Omental fat pad (tissue), 4 donors: ENCODE measurements around the gene STYXL2. TPM values are rescaled to one million over a fixed set of nuclear protein-coding genes. Genes with fewer than 3 reads are reported as not detected.

Source experiments
- ATAC-seq: fragments of 150-250 bp; one replicate; pipeline ENCODE4 v1.9.1; 2016; ENCODE audit warnings: mild to moderate bottlenecking, moderate library complexity; ENCODE audit not compliant: low FRiP score
- DNase-seq: peaks from one replicate; pipeline ENCODE4 v3.0.0-alpha.2; 2019; ENCODE audit warnings: low spot score
- total RNA-seq, 4 donors: library from RNA; depleted of rRNA; stranded (reverse); fragments of >200 nt; gene quantifications; one replicate each; pipeline ENCODE4 v1.1.0, GENCODE V29; 2016
- TF ChIP-seq, protein P1 (sequence below), 3 donors: fragments of 450-650 bp; IDR thresholded peaks; one replicate each; pipeline ENCODE4 v1.5.1; 2016 to 2017; ENCODE audit warnings: antibody characterized with exemption in 3 of 3, mild to moderate bottlenecking in 3 of 3, moderate library complexity in 2 of 3

Gene STYXL2
- total RNA-seq, 4 donors from 2014 or later: 0.12 to 0.65 (median 0.36) TPM

DNA sequence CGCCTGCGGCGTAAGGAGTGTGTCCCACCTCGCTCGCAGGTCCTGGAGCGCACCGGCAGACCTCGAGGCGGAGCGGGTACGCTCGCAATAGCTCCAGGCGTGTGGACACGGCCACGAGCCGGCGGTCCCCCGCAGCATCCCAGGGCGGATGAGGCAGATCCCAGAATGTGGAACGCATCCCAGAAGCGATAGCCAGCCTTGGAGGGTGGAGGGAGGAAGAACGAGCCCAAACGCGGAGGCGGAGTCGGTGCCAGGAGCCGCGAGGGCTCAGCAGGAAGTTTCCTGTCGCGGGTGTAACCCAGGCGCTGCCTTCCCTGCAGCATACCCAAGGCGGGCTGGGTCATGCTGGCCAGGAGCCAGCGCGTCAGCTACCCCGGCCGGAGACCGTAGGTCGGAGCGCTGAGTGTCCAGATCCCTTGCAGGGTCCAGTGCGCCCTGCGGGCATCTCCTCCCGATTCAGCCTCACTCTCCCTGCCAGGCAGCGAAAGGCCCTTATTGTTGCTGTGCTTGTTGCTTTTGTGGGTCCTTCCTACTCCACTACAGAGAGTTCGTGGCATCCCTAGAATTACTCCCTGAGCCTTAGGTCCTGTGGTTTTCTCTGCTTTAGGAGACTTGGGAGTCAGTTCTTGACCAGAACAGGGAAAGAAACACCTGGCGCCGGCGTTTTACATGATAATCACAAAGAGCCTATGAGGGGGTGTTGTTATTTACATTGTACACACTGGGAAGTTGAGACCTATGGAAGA, 27.7 kb downstream of the STYXL2 start:
- ATAC-seq (peak; percentile 85), DNase-seq (no peak)
- TF ChIP-seq, protein P1, sequence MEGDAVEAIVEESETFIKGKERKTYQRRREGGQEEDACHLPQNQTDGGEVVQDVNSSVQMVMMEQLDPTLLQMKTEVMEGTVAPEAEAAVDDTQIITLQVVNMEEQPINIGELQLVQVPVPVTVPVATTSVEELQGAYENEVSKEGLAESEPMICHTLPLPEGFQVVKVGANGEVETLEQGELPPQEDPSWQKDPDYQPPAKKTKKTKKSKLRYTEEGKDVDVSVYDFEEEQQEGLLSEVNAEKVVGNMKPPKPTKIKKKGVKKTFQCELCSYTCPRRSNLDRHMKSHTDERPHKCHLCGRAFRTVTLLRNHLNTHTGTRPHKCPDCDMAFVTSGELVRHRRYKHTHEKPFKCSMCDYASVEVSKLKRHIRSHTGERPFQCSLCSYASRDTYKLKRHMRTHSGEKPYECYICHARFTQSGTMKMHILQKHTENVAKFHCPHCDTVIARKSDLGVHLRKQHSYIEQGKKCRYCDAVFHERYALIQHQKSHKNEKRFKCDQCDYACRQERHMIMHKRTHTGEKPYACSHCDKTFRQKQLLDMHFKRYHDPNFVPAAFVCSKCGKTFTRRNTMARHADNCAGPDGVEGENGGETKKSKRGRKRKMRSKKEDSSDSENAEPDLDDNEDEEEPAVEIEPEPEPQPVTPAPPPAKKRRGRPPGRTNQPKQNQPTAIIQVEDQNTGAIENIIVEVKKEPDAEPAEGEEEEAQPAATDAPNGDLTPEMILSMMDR (IDR thresholded peaks at IDR 0.05): no peak

DNA sequence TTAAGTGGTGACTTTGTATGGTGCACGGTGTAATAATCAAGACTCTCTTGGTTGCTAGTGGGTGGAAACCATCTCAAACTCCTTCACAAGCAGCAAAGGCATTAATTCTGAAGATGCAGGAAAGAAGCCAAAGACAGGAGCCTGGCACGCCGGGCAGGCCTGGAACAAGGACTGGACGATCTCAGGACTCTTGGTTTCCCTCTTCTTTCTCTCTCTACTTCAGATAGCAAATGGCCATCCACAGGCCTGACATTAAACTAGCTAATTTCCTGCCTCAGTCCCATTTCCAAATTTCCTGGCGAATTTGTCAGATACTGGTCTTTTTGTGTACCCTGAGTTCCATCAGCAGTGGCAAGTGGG, 28.2 kb downstream of the STYXL2 start:
- no peak for ATAC-seq
- DNase-seq: no peak
- TF ChIP-seq, protein P1 (IDR thresholded peaks at IDR 0.05): no peak

DNA sequence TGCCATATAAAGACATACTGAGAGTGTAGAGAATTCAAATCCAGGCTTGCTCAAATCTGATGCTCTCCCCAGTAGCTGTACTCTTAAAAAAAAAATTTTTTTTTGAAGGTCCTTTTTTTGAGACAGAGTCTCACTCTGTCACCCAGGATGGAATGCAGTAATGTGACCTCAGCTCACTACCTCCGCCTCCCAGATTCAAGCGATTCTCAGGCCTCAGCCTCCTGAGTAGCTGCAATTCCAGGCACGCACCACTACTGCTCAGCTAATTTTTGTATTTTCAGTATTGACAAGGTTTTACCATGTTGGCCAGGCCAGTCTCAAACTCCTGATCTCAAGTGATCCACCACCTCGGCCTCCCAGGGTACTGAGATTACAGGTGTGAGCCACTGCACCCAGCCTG, 28.7 kb downstream of the STYXL2 start:
- ATAC-seq (no peak), DNase-seq (no peak)
- TF ChIP-seq, protein P1 (IDR thresholded peaks at IDR 0.05): no peak

DNA sequence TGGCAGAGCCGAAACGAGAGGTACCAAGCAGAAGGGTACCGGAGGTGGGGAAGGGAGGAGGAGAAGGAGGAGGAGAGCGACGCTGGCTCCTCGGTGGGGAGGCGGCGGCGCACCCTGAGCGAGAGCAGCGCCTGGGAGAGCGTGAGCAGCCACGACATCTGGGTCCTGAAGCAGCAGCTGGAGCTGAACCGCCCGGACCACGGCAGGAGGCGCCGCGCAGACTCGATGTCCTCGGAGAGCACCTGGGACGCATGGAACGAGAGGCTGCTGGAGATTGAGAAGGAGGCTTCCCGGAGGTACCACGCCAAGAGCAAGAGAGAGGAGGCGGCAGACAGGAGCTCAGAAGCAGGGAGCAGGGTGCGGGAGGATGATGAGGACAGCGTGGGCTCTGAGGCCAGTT, 32.4 kb downstream of the STYXL2 start:
- ATAC-seq (no peak), DNase-seq (no peak)
- TF ChIP-seq, protein P1 (IDR thresholded peaks at IDR 0.05): no peak

DNA sequence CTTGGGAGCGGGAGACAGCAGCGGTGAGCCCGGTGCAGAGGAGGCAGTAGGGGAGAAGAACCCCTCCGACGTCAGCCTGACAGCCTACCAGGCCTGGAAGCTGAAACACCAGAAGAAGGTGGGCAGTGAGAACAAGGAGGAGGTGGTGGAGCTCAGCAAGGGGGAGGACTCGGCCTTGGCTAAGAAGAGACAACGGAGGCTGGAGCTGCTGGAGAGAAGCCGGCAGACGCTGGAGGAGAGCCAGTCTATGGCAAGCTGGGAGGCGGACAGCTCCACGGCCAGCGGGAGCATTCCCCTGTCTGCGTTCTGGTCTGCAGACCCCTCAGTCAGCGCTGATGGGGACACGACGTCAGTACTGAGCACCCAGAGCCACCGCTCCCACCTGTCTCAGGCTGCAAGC, 32.9 kb downstream of the STYXL2 start:
- ATAC-seq (no peak), DNase-seq (no peak)
- TF ChIP-seq, protein P1 (IDR thresholded peaks at IDR 0.05): no peak

DNA sequence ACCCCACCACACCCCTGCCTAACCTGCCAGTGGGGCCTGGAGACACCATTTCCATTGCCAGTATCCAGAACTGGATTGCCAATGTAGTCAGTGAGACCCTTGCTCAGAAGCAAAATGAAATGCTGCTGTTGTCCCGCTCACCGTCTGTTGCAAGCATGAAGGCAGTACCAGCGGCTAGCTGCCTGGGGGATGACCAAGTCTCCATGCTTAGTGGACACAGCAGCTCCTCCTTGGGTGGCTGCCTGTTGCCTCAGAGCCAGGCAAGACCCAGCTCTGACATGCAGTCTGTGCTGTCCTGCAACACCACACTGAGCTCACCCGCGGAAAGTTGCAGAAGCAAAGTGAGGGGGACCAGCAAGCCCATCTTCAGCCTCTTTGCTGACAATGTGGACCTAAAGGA, 33.4 kb downstream of the STYXL2 start:
- no peak for DNase-seq
- TF ChIP-seq, protein P1 (IDR thresholded peaks at IDR 0.05): no peak
- ATAC-seq: no peak

DNA sequence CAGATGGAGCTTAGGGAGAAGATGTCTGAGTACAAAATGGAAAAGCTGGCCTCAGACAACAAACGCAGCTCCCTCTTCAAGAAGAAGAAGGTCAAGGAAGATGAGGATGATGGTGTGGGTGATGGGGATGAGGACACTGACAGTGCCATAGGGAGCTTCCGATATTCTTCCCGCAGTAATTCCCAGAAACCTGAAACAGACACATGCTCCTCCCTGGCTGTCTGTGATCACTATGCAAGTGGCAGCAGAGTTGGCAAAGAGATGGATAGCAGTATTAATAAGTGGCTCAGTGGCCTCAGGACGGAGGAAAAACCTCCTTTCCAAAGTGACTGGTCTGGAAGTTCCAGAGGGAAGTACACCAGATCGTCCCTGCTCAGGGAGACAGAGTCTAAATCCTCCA, 33.8 kb downstream of the STYXL2 start:
- ATAC-seq (no peak), DNase-seq (no peak)
- TF ChIP-seq, protein P1 (IDR thresholded peaks at IDR 0.05): no peak
